ENCODE measurements around the gene SCN4A.
A peak's percentile ranks its signal among the peaks of the same experiment; 100 is the strongest.

SCN4A gene

DNA sequence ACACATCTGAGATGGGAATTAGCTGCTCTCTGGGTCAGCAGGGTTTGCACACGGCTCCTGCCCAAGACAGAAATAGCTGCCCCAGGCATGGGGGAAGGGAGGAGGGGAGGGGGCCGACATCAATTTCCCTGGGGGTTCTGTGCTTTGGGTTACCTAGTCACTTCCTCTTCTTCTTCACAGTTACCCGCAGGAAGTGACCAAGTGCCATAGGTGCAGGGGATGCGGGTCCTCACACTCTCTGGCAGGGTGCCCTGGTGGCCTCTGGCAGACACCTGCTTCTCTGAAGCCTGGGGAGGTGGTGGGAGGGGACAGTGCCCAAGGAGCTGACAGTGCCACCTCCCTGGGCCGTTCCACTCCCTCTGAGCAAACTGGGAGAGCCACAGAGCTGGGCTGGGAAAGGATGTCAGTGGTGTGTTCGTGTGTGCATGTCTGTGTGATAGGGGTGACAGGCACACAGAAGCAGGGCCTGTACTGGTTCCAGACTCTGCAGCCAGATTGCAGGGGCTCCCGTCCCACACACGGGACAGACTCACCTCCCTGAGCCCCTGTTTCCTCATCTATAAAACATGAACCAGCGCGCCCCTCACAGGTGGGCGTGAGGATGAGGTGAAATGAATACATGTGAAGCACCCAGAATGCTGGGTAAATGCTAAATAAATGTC lies 18.2 kb downstream of the SCN4A start:
- no peak for DNase-seq

GRCh38 chr17:63950940-63951907 lies 21.5 kb downstream of the SCN4A start:
- no peak for DNase-seq

GRCh38 chr17:63949576-63950250 lies 23.0 kb downstream of the SCN4A start:
- DNase-seq, result no peak

DNA sequence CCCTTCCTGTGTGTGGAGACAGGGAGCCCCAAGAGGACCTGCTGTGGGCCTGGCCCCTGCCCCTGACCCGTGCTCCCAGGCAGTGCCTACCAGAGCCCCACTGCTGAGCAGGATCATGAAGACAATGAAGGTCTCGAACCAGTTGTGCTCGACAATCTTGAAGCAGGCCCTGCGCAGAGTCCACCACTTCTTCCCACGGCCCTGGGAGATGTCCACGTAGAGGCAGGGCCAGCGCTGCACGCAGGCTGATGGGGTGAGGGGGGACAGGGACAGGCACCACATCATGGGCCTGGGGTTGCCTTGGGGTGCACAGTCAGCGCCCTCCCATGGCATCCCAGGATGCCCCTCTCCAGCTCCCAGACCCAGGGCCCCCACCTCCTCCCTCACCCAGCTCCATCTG lies 24.2 kb downstream of the SCN4A start:
- DNase-seq, result no peak

GRCh38 chr17:63947711-63948330 lies 24.9 kb downstream of the SCN4A start:
- DNase-seq, result no peak

GRCh38 chr17:63946440-63947363 lies 26.0 kb downstream of the SCN4A start:
- peak; percentile 15 for DNase-seq

DNA sequence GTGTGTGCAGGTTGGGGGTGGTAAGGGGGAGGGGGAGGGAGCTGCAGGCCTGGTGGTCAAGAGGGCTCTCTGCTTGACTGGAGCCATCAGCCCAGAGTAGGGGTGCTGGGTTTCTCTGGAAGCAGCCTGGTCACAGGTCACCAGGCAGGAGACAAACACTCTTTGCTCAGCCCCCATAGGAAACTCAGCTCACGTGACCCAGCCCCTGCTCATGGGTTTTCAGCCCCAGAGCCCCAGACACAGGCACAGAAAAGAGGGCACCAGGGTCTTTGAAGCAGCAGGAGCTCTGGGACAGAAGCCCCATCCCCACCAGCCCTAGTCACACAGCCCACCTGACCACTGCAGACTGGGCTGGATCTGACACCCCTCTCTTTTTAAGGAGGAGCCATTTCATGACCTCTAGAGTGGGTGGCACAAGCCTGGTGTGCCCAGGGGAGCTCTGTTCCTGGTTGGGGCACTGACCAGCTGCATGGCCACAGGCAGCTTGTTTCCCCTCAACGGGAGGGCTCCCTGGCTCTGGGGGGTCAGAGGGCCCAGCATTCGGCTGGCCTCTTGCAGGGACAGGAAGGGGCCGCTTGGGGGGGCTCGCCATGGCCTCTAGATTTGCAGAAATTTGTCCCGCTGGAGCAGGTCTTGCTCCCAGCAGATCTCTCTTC lies 26.8 kb downstream of the SCN4A start:
- DNase-seq, result no peak

DNA sequence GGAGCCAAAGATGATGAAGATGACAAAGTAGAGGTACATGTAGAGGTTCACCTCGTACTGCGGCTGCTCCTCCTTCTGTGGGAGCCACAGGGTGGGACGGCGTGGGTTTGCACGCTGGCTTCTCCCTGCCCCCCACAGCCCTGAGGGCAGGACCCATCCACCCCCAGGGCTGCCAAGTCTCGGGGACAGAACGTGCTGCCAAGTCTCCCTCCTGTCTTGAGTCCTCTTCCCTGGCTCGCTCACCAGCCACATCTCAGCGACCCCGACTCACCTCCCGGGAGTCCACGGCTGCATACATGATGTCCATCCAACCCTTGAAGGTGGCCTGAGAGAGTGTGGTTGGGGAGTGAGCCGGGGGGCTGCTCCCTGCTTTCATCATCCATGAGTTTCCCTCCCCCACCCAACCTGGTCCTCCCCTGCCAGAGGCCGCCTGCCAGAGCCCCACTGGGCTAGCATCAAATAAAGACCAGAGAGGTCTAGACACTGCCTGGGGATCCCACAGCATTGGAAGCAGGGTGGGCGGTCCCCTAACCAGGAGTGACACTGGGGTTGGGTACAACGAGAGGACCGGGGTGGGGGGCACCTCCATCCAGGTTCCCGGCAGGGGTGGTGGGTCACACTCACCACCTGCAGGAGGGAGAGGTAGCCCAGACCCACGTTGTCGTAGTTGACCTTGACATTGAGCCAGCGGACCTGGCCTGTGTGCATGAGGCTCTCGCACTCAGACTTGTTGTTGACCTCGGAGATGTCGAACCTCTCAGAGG lies 27.8 kb downstream of the SCN4A start:
- no peak for DNase-seq

DNA sequence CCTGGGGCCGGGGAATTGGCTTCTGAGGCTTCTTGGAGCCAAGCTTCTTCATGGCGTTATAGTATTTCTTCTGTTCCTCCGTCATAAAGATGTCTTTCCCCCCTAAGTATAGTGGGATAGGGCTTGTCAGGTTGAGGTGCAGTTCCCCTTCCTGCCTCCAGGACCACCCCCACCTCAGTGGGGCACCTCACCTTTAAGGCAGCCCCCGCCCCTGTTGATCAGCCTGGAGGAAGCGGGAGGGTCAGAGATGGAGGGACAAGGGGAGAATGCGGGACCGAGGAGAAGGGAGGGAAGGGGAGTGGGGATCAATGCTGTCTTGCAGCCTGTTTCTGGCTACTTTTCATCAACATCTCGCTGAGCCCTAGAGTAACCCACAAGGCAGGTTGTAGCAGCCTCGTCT lies 29.0 kb downstream of the SCN4A start:
- DNase-seq, result no peak

GRCh38 chr17:63942309-63942985 lies 30.3 kb downstream of the SCN4A start:
- no peak for DNase-seq

GRCh38 chr17:63941751-63942150 lies 31.0 kb downstream of the SCN4A start:
- no peak for DNase-seq

GRCh38 chr17:63941162-63941561 lies 31.6 kb downstream of the SCN4A start:
- no peak for DNase-seq

GRCh38 chr17:63940584-63940983 lies 32.1 kb downstream of the SCN4A start:
- DNase-seq, result no peak

DNA sequence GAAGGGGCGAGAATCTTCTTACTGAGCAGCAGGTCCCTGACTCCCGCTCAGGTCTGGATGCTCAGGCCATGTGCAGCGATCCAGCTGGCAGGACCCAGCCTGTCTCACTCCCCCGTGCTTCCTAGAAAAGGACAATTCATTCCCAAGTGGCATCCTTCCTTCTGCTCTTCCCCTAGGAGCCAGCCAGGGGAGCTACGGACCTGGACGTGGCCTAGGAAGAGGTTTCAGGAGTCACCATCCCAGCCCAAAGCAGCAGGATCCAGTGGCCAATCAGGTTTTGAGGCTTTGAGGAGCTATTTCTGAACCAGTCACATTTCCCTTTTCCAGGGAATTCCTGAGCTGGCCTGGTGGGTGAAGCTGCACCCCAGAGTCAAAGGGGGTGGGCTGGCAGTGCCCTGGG lies 32.8 kb downstream of the SCN4A start:
- no peak for DNase-seq

DNA sequence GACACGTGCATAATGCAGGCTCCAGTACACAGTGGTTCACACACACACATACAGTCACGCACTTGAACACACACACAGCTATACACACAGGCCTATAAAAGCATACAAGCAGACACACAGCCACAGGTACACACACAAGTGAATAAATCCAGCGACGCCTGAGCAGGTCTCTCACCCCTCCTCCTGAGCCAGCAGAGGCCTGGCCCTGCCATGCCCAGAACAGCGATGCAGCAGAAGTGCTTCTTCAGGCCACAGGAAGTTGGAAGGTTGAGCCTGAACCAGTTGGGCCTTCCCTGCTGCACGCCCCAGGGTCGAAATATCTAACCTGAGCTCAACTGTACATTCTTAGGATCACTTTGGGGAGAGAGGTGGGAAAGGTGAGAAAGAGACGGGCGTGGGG lies 33.3 kb downstream of the SCN4A start:
- no peak for DNase-seq

GRCh38 chr17:63937920-63938319 lies 34.8 kb downstream of the SCN4A start:
- DNase-seq, result no peak

DNA sequence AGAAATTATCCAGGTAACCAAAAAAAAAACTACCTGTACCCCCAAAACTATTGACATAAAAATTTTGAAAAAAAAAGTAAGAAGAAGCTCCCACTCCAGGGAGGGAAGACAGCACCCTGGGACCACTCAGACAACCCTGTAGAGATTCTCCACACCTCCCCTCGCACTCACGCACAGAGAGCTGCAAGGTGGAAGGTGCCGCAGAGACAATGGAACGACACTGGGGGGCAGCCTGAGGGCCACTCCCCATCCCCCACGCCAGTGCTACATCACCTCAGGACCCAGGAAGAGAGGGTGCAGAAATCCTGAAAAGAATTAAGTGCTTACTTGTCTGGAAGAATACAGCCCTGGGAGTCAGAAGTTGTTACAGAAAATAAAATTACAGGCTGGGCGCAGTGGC lies 35.4 kb downstream of the SCN4A start:
- DNase-seq, result no peak

GRCh38 chr17:63934183-63935112 lies 38.3 kb downstream of the SCN4A start:
- no peak for DNase-seq

- DNase-seq, result no peak
These were observed 39.1 kb downstream of the SCN4A start for GRCh38 chr17:63933598-63933997.
